Right cardiac atrium (tissue), 5 donors: ENCODE results near the gene ABCA7. TPM values are rescaled to one million over a fixed set of nuclear protein-coding genes. Genes with fewer than 3 reads are reported as not detected.

Experiments used
- ATAC-seq, 2 donors: fragments of 200-7000 bp; cut with Tn5 transposase; one replicate each; pipeline versions ENCODE4 v1.8.0 to v1.9.1; 2020; ENCODE audit warnings: moderate library complexity in 2 of 2, mild to moderate bottlenecking in 1 of 2
- DNase-seq, 3 donors: peaks; one replicate each; pipeline ENCODE4 v3.0.0-alpha.2; 2020
- H3K27ac ChIP-seq: one replicate; pipeline ENCODE4 v1.5.1; 2013; ENCODE audit warnings: mild to moderate bottlenecking, low read length, control low read depth, moderate library complexity
- H3K27me3 ChIP-seq: one replicate; pipeline ENCODE4 v1.6.1; 2013; ENCODE audit not compliant: control insufficient read depth, insufficient read depth
- H3K4me1 ChIP-seq: one replicate; pipeline ENCODE4 v1.6.1; 2013; ENCODE audit warnings: low read length; ENCODE audit not compliant: control insufficient read depth, insufficient read depth
- H3K4me3 ChIP-seq: one replicate; pipeline ENCODE4 v1.5.1; 2013; ENCODE audit warnings: low read length, control low read depth
- H3K9me3 ChIP-seq: one replicate; pipeline ENCODE4 v1.6.1; 2013; ENCODE audit warnings: low read length; ENCODE audit not compliant: control insufficient read depth
- WGBS: extraction: QIAGEN DNeasy Blood & Tissue Kit; methylation state at CpG from one replicate; pipeline ENCODE4 v1.1.7; 2013; 5-methylcytosine and 5-hydroxymethylcytosine counted together
- intact Hi-C, 4 donors: fragments of 100-400 bp; cut with DNase I; formaldehyde crosslinking; loops; one replicate each; pipeline versions ENCODE4 v1.11.0 to v1.14.0; 2022 to 2023
- polyA plus RNA-seq: library from polyadenylated mRNA; stranded (reverse); fragments of 200-250 nt; gene quantifications from one replicate; pipeline ENCODE4 v1.2.3, GENCODE V29; 2013
- total RNA-seq, 4 donors: library from RNA; stranded (reverse); fragmentation: NEBNext Ultra II Directional; extraction: Animal tissue kit (Norgen Biotek cat#: 25700); gene quantifications; one replicate each; pipeline ENCODE4 v1.2.1, GENCODE V29; 2021
- donor health status: healthy with polysubstance abuse.
- donor health status: DM: no; HTN: yes; CAD: no.
- donor health status: DM: no; HTN: no; CAD: no.
- donor health status: DM: no; HTN: yes; CAD: no; lungs with severe emphysema.
- donor health status: DM: yes; HTN: yes; CAD: no.

ABCA7 gene
- total and polyA plus RNA-seq, 5 donors, result 7.3 to 10.4 (median 9.1) TPM

GRCh38 chr19:1042689-1043511 is 3.0 kb downstream of the ABCA7 start:
- Histone ChIP-seq H3K4me1 (no peaks in the 10 kb centered on the region), H3K27me3 (no peaks in the 10 kb centered on the region), H3K4me3 (no peak overlapping the region), H3K27ac (no peak overlapping the region), H3K9me3 (no peaks in the 10 kb centered on the region)
- intact Hi-C loops, result loop anchor here in 1 of 4 donors (10.0 kb wide), 1 partner anchor 52 kb away; the partner anchor contains the start of gene POLR2E
- ATAC-seq (no peak), DNase-seq (peak in 2 of 3 donors; percentile 61 to 69)
- WGBS, result 56% methylated on average over 23 of the region's 23 CpGs

GRCh38 chr19:1045247-1045603 is 5.3 kb downstream of the ABCA7 start:
- DNase-seq (no peak), ATAC-seq (no peak)
- Histone ChIP-seq H3K27me3 (no peaks in the 10 kb centered on the region), H3K27ac (no peak overlapping the region), H3K4me3 (no peak overlapping the region), H3K4me1 (no peaks in the 10 kb centered on the region), H3K9me3 (no peaks in the 10 kb centered on the region)
- intact Hi-C loops, result loop anchor here in 1 of 4 donors (10.0 kb wide), 1 partner anchor 50 kb away; the partner anchor contains the start of gene POLR2E
- 81% methylated on average over 10 of the region's 10 CpGs for WGBS

- intact Hi-C loops, result loop anchor here in 1 of 4 donors (10.0 kb wide), 1 partner anchor 49 kb away; the partner anchor contains the start of gene POLR2E
- DNase-seq (no peak), ATAC-seq (no peak)
- H3K27me3 ChIP-seq, result no peaks in the 10 kb centered on the region
- H3K9me3 ChIP-seq, result no peaks in the 10 kb centered on the region
- no peak overlapping the region for H3K27ac ChIP-seq
- 95% methylated on average over 33 of the region's 33 CpGs for WGBS
- no peak overlapping the region for H3K4me3 ChIP-seq
- H3K4me1 ChIP-seq, result no peaks in the 10 kb centered on the region
Measured at GRCh38 chr19:1046117-1046626, 6.3 kb downstream of the ABCA7 start.

GRCh38 chr19:1046836-1047695 is 7.2 kb downstream of the ABCA7 start:
- no peaks in the 10 kb centered on the region for H3K9me3 ChIP-seq
- no peaks in the 10 kb centered on the region for H3K27me3 ChIP-seq
- ATAC-seq (peak in 1 of 2 donors; percentile 18), DNase-seq (peak in 2 of 3 donors; percentile 39 to 63)
- 89% methylated on average over 77 of the region's 77 CpGs for WGBS
- intact Hi-C loops, result loop anchor here in 1 of 4 donors (10.0 kb wide), 1 partner anchor 48 kb away; the partner anchor contains the start of gene POLR2E
- no peak overlapping the region for H3K4me3 ChIP-seq
- no peaks in the 10 kb centered on the region for H3K4me1 ChIP-seq
- H3K27ac ChIP-seq, result no peak overlapping the region

GRCh38 chr19:1047696-1048147 is 7.8 kb downstream of the ABCA7 start:
- ATAC-seq (no peak), DNase-seq (peak in 1 of 3 donors; percentile 46)
- Histone ChIP-seq H3K4me3 (no peak overlapping the region), H3K9me3 (no peaks in the 10 kb centered on the region), H3K27ac (no peak overlapping the region), H3K27me3 (no peaks in the 10 kb centered on the region), H3K4me1 (no peaks in the 10 kb centered on the region)
- 86% methylated on average over 20 of the region's 20 CpGs for WGBS
- intact Hi-C loops, result loop anchor here in 1 of 4 donors (10.0 kb wide), 1 partner anchor 47 kb away; the partner anchor contains the start of gene POLR2E

GRCh38 chr19:1049106-1049505 is 9.2 kb downstream of the ABCA7 start:
- intact Hi-C loops, result loop anchor here in 1 of 4 donors (10.0 kb wide), 1 partner anchor 46 kb away; the partner anchor contains the start of gene POLR2E
- Histone ChIP-seq H3K27ac (no peak overlapping the region), H3K27me3 (no peaks in the 10 kb centered on the region), H3K9me3 (no peaks in the 10 kb centered on the region), H3K4me3 (no peak overlapping the region), H3K4me1 (no peaks in the 10 kb centered on the region)
- WGBS, result 92% methylated on average over 17 of the region's 17 CpGs
- DNase-seq (no peak), ATAC-seq (no peak)

- Histone ChIP-seq H3K4me3 (no peak overlapping the region), H3K9me3 (no peaks in the 10 kb centered on the region), H3K4me1 (no peaks in the 10 kb centered on the region), H3K27ac (no peak overlapping the region), H3K27me3 (no peaks in the 10 kb centered on the region)
- DNase-seq (peak in 1 of 3 donors; percentile 40), ATAC-seq (no peak)
- 60% methylated on average over 11 of the region's 11 CpGs for WGBS
- intact Hi-C loops, result loop anchor here in 1 of 4 donors (10.0 kb wide), 1 partner anchor 45 kb away; the partner anchor contains the start of gene POLR2E
Measured at GRCh38 chr19:1049800-1050199, 9.9 kb downstream of the ABCA7 start.

- 84% methylated on average over 31 of the region's 31 CpGs for WGBS
- no peak overlapping the region for H3K4me3 ChIP-seq
- H3K4me1 ChIP-seq, result no peaks in the 10 kb centered on the region
- no peaks in the 10 kb centered on the region for H3K9me3 ChIP-seq
- no peaks in the 10 kb centered on the region for H3K27me3 ChIP-seq
- H3K27ac ChIP-seq, result no peak overlapping the region
- intact Hi-C loops, result no loop called here
- ATAC-seq, result no peak
- DNase-seq, result peak in 1 of 3 donors; percentile 47
Measured at GRCh38 chr19:1050989-1051788, 11.3 kb downstream of the ABCA7 start.

GRCh38 chr19:1051791-1052190 is 11.9 kb downstream of the ABCA7 start:
- WGBS, result 90% methylated on average over 17 of the region's 17 CpGs
- H3K27me3 ChIP-seq, result no peaks in the 10 kb centered on the region
- DNase-seq, result no peak
- H3K9me3 ChIP-seq, result no peaks in the 10 kb centered on the region
- no peak overlapping the region for H3K4me3 ChIP-seq
- intact Hi-C loops, result no loop called here
- no peak overlapping the region for H3K27ac ChIP-seq
- no peaks in the 10 kb centered on the region for H3K4me1 ChIP-seq
- no peak for ATAC-seq

- Histone ChIP-seq H3K27ac (no peak overlapping the region), H3K4me3 (no peak overlapping the region), H3K4me1 (no peaks in the 10 kb centered on the region), H3K27me3 (no peaks in the 10 kb centered on the region), H3K9me3 (peaks cover 3% of the 10 kb centered on the region)
- WGBS, result 78% methylated on average over 5 of the region's 5 CpGs
- intact Hi-C loops, result no loop called here
- no peak for ATAC-seq
- DNase-seq, result no peak
Measured at GRCh38 chr19:1052349-1052975, 12.6 kb downstream of the ABCA7 start.
